ENCODE data around the gene SH3RF3.

Gene SH3RF3

GRCh38 chr2:109339519-109339966, 210.5 kb downstream of the SH3RF3 start:
- Histone ChIP-seq H3K36me3 (ENCODE audit: control insufficient read depth, insufficient read depth, low read length) (no peaks in the 10 kb centered on the region), H2BK15ac (replicated peaks; ENCODE audit: low read depth) (no peak overlapping the region), H3K9ac (ENCODE audit: low read length) (no peak overlapping the region), H2BK120ac (ENCODE audit: low read depth, low read length) (no peak overlapping the region), H3K79me2 (ENCODE audit: control insufficient read depth, insufficient read depth, low read length) (no peaks in the 10 kb centered on the region), H4K8ac (ENCODE audit: low read depth, low read length) (no peak overlapping the region), H4K5ac (ENCODE audit: low read length) (no peak overlapping the region), H2BK5ac (ENCODE audit: low read length) (no peak overlapping the region), H3K4me1 (ENCODE audit: control insufficient read depth, low read depth, low read length) (no peaks in the 10 kb centered on the region), H3K27me3 (ENCODE audit: insufficient read depth, low read length, poor library complexity) (no peaks in the 10 kb centered on the region), H3K23ac (ENCODE audit: low read length) (no peak overlapping the region), H2AK5ac (ENCODE audit: low read length) (no peak overlapping the region), H3K56ac (ENCODE audit: low read length) (no peak overlapping the region), H3K4me3 (ENCODE audit: low read length) (no peak overlapping the region), H3K79me1 (ENCODE audit: low read length) (no peaks in the 10 kb centered on the region), H3K4ac (ENCODE audit: low read depth, low read length) (no peak overlapping the region), H3K18ac (ENCODE audit: low read length) (no peak overlapping the region), H3K27ac (ENCODE audit: low read depth, low read length) (no peak overlapping the region), H3K4me2 (ENCODE audit: low read length) (no peak overlapping the region)
- no peak for DNase-seq
- no CpG with 5 or more reads among the region's 6 CpGs for WGBS (ENCODE audit: extremely low coverage, insufficient coverage, low lambda C conversion rate)

- Histone ChIP-seq H3K56ac (ENCODE audit: low read length) (no peak overlapping the region), H3K9ac (ENCODE audit: low read length) (no peak overlapping the region), H2BK5ac (ENCODE audit: low read length) (no peak overlapping the region), H4K8ac (ENCODE audit: low read depth, low read length) (no peak overlapping the region), H2BK120ac (ENCODE audit: low read depth, low read length) (no peak overlapping the region), H3K23ac (ENCODE audit: low read length) (no peak overlapping the region), H4K5ac (ENCODE audit: low read length) (no peak overlapping the region), H3K4me2 (ENCODE audit: low read length) (no peak overlapping the region), H3K79me2 (ENCODE audit: control insufficient read depth, insufficient read depth, low read length) (no peaks in the 10 kb centered on the region), H3K27me3 (ENCODE audit: insufficient read depth, low read length, poor library complexity) (no peaks in the 10 kb centered on the region), H3K36me3 (ENCODE audit: control insufficient read depth, insufficient read depth, low read length) (no peaks in the 10 kb centered on the region), H3K27ac (ENCODE audit: low read depth, low read length) (no peak overlapping the region), H2AK5ac (ENCODE audit: low read length) (no peak overlapping the region), H3K4ac (ENCODE audit: low read depth, low read length) (no peak overlapping the region), H3K79me1 (ENCODE audit: low read length) (no peaks in the 10 kb centered on the region), H3K4me1 (ENCODE audit: control insufficient read depth, low read depth, low read length) (no peaks in the 10 kb centered on the region), H2BK15ac (replicated peaks; ENCODE audit: low read depth) (no peak overlapping the region), H3K18ac (ENCODE audit: low read length) (no peak overlapping the region), H3K4me3 (ENCODE audit: low read length) (no peak overlapping the region)
- DNase-seq, result no peak
- no CpG with 5 or more reads among the region's 4 CpGs for WGBS (ENCODE audit: extremely low coverage, insufficient coverage, low lambda C conversion rate)
Observed at GRCh38 chr2:109340381-109340780, 211.4 kb downstream of the SH3RF3 start.

- Histone ChIP-seq H3K56ac (ENCODE audit: low read length) (no peak overlapping the region), H3K23ac (ENCODE audit: low read length) (no peak overlapping the region), H3K4me3 (ENCODE audit: low read length) (no peak overlapping the region), H3K4me1 (ENCODE audit: control insufficient read depth, low read depth, low read length) (no peaks in the 10 kb centered on the region), H3K36me3 (ENCODE audit: control insufficient read depth, insufficient read depth, low read length) (no peaks in the 10 kb centered on the region), H3K27ac (ENCODE audit: low read depth, low read length) (no peak overlapping the region), H3K18ac (ENCODE audit: low read length) (no peak overlapping the region), H2BK120ac (ENCODE audit: low read depth, low read length) (no peak overlapping the region), H2BK5ac (ENCODE audit: low read length) (no peak overlapping the region), H4K8ac (ENCODE audit: low read depth, low read length) (no peak overlapping the region), H3K79me1 (ENCODE audit: low read length) (no peaks in the 10 kb centered on the region), H3K4ac (ENCODE audit: low read depth, low read length) (no peak overlapping the region), H3K27me3 (ENCODE audit: insufficient read depth, low read length, poor library complexity) (no peaks in the 10 kb centered on the region), H3K9ac (ENCODE audit: low read length) (no peak overlapping the region), H2AK5ac (ENCODE audit: low read length) (no peak overlapping the region), H2BK15ac (replicated peaks; ENCODE audit: low read depth) (no peak overlapping the region), H4K5ac (ENCODE audit: low read length) (no peak overlapping the region), H3K4me2 (ENCODE audit: low read length) (no peak overlapping the region), H3K79me2 (ENCODE audit: control insufficient read depth, insufficient read depth, low read length) (no peaks in the 10 kb centered on the region)
- DNase-seq, result no peak
- WGBS (ENCODE audit: extremely low coverage, insufficient coverage, low lambda C conversion rate), result no CpG with 5 or more reads among the region's 7 CpGs
Observed at GRCh38 chr2:109341355-109342255, 212.6 kb downstream of the SH3RF3 start.

- H3K4me2 ChIP-seq (ENCODE audit: low read length), result no peak overlapping the region
- H2BK120ac ChIP-seq (ENCODE audit: low read depth, low read length), result no peak overlapping the region
- H3K36me3 ChIP-seq (ENCODE audit: control insufficient read depth, insufficient read depth, low read length), result no peaks in the 10 kb centered on the region
- H3K27ac ChIP-seq (ENCODE audit: low read depth, low read length), result no peak overlapping the region
- no peaks in the 10 kb centered on the region for H3K79me1 ChIP-seq (ENCODE audit: low read length)
- H3K27me3 ChIP-seq (ENCODE audit: insufficient read depth, low read length, poor library complexity), result no peaks in the 10 kb centered on the region
- no peak overlapping the region for H2BK5ac ChIP-seq (ENCODE audit: low read length)
- no peak overlapping the region for H3K18ac ChIP-seq (ENCODE audit: low read length)
- no peak overlapping the region for H4K8ac ChIP-seq (ENCODE audit: low read depth, low read length)
- no peak for DNase-seq
- H2BK15ac ChIP-seq (replicated peaks; ENCODE audit: low read depth), result no peak overlapping the region
- no peak overlapping the region for H2AK5ac ChIP-seq (ENCODE audit: low read length)
- no peaks in the 10 kb centered on the region for H3K79me2 ChIP-seq (ENCODE audit: control insufficient read depth, insufficient read depth, low read length)
- H3K56ac ChIP-seq (ENCODE audit: low read length), result no peak overlapping the region
- no CpG with 5 or more reads among the region's 18 CpGs for WGBS (ENCODE audit: extremely low coverage, insufficient coverage, low lambda C conversion rate)
- H3K4ac ChIP-seq (ENCODE audit: low read depth, low read length), result no peak overlapping the region
- H3K4me1 ChIP-seq (ENCODE audit: control insufficient read depth, low read depth, low read length), result no peaks in the 10 kb centered on the region
- H3K23ac ChIP-seq (ENCODE audit: low read length), result no peak overlapping the region
- H3K9ac ChIP-seq (ENCODE audit: low read length), result no peak overlapping the region
- no peak overlapping the region for H3K4me3 ChIP-seq (ENCODE audit: low read length)
- no peak overlapping the region for H4K5ac ChIP-seq (ENCODE audit: low read length)
Observed at GRCh38 chr2:109342256-109342850, 213.3 kb downstream of the SH3RF3 start.

GRCh38 chr2:109342930-109343329, 213.9 kb downstream of the SH3RF3 start:
- no peak for DNase-seq
- H3K27me3 ChIP-seq (ENCODE audit: insufficient read depth, low read length, poor library complexity), result no peaks in the 10 kb centered on the region
- no peak overlapping the region for H3K27ac ChIP-seq (ENCODE audit: low read depth, low read length)
- no peak overlapping the region for H3K56ac ChIP-seq (ENCODE audit: low read length)
- no peak overlapping the region for H2AK5ac ChIP-seq (ENCODE audit: low read length)
- H3K9ac ChIP-seq (ENCODE audit: low read length), result no peak overlapping the region
- no peak overlapping the region for H4K8ac ChIP-seq (ENCODE audit: low read depth, low read length)
- H3K4me3 ChIP-seq (ENCODE audit: low read length), result no peak overlapping the region
- no peaks in the 10 kb centered on the region for H3K4me1 ChIP-seq (ENCODE audit: control insufficient read depth, low read depth, low read length)
- no peak overlapping the region for H3K4me2 ChIP-seq (ENCODE audit: low read length)
- H2BK15ac ChIP-seq (replicated peaks; ENCODE audit: low read depth), result no peak overlapping the region
- no peak overlapping the region for H4K5ac ChIP-seq (ENCODE audit: low read length)
- H3K36me3 ChIP-seq (ENCODE audit: control insufficient read depth, insufficient read depth, low read length), result no peaks in the 10 kb centered on the region
- H3K23ac ChIP-seq (ENCODE audit: low read length), result no peak overlapping the region
- no peak overlapping the region for H2BK5ac ChIP-seq (ENCODE audit: low read length)
- no peak overlapping the region for H3K18ac ChIP-seq (ENCODE audit: low read length)
- no peaks in the 10 kb centered on the region for H3K79me2 ChIP-seq (ENCODE audit: control insufficient read depth, insufficient read depth, low read length)
- WGBS (ENCODE audit: extremely low coverage, insufficient coverage, low lambda C conversion rate), result no CpG with 5 or more reads among the region's 6 CpGs
- H3K4ac ChIP-seq (ENCODE audit: low read depth, low read length), result no peak overlapping the region
- no peaks in the 10 kb centered on the region for H3K79me1 ChIP-seq (ENCODE audit: low read length)
- H2BK120ac ChIP-seq (ENCODE audit: low read depth, low read length), result no peak overlapping the region

Measured in mesendoderm (in vitro differentiated cells).